IPS DF 6.9 (cell line): ENCODE measurements around the gene TMIGD2.
"Not testable (repeated sequence)": the region's sequence is repeated elsewhere in the genome, so short reads cannot be mapped to it uniquely, and the experiment has no call there.

Source experiments
- DNase-seq: peaks from one replicate; pipeline ENCODE4 v3.0.0-alpha.2; 2013; ENCODE audit warnings: low read depth, low spot score
- H3K27ac ChIP-seq: one replicate; pipeline ENCODE4 v1.5.1; 2013; ENCODE audit warnings: low read length, control low read depth
- H3K27me3 ChIP-seq: 2 replicates; pipeline ENCODE4 v1.6.1; 2013; ENCODE audit warnings: mild to moderate bottlenecking, low read length; ENCODE audit not compliant: control insufficient read depth, insufficient read depth
- H3K36me3 ChIP-seq: 2 replicates; pipeline ENCODE4 v1.6.1; 2013; ENCODE audit warnings: low read length; ENCODE audit not compliant: control insufficient read depth, insufficient read depth
- H3K4me1 ChIP-seq: 2 replicates; pipeline ENCODE4 v1.6.1; 2013; ENCODE audit warnings: low read length; ENCODE audit not compliant: control insufficient read depth, insufficient read depth
- H3K4me3 ChIP-seq: 2 replicates; pipeline ENCODE4 v1.5.1; 2013; ENCODE audit warnings: mild to moderate bottlenecking, low read length
- H3K9me3 ChIP-seq: 2 replicates; pipeline ENCODE4 v1.6.1; 2013; ENCODE audit warnings: low read length, inconsistent platforms; ENCODE audit not compliant: control insufficient read depth, insufficient read depth
- WGBS: extraction: QIAGEN DNeasy Blood & Tissue Kit; methylation state at CpG from one replicate; pipeline ENCODE4 v1.1.7; 2013; ENCODE audit warnings: mixed read lengths, missing lambda C conversion rate; ENCODE audit not compliant: insufficient read length, insufficient coverage; 5-methylcytosine and 5-hydroxymethylcytosine counted together

TMIGD2 gene

DNA sequence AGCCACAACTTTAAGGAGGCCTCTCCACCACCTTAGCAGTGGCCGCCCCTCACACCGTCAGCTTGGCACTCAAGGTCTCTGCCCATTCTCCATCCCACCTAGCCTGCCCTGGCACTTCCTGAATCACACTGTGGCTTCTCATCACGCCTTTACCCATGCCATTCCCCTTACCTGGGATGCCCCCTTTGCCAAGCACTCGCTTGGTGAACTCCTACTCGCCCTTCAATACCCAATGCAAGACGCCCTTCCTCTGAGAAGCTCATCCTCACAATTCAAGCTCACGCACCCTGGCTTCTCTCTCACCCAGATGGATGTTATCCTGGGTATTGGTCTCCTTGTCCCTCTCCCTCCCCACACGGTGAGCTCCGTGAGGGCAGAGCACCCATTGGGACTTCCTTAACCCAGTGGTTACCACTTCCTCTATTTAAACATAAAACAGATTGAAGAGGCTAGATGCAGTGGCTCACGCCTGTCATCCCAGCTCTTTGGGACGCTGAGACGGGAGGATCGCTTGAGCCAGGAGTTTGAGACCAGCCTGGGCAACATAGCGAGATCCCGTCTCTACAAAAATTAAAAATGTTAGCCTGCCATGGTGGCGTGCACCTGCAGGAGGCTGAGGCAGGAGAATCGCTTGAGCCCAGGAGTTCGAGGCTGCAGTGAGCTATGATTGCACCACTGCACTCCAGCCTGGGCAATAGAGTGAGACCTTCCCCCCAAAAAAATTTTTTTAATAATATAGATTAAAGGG lies 35.8 kb downstream of the TMIGD2 start:
- H3K4me1 ChIP-seq = no peaks in the 10 kb centered on the region; the same call in 1 of the 2 replicates
- H3K27me3 ChIP-seq = no peaks in the 10 kb centered on the region
- peaks cover 14% of the 10 kb centered on the region for H3K36me3 ChIP-seq
- H3K9me3 ChIP-seq = no peaks in the 10 kb centered on the region
- WGBS = no CpG with 5 or more reads among the region's 18 CpGs
- no peak for DNase-seq
- no peak overlapping the region for H3K27ac ChIP-seq
- H3K4me3 ChIP-seq = no peak overlapping the region

DNA sequence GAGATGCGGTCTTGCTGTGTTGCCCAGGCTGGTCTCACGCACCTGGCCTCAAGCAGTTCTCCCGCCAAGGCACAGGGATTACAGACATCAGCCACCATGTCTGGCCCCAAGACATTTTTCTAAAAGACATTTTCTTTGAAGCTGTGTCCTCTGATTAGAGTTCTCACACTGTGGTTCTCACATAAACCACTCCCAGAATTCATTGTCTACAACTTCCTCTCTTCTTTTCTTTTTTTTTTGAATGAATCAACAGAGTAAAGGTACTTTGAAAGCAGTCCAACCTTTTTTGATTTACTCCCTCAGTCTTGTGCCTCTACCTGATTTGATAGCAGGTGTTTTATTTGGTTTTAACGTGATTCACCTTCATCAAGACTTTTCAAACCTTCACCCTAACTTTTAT lies 37.4 kb downstream of the TMIGD2 start:
- Histone ChIP-seq H3K36me3 (peaks cover 16% of the 10 kb centered on the region), H3K27me3 (no peaks in the 10 kb centered on the region), H3K27ac (no peak overlapping the region), H3K9me3 (no peaks in the 10 kb centered on the region), H3K4me1 (no peaks in the 10 kb centered on the region; the same call in 1 of the 2 replicates), H3K4me3 (no peak overlapping the region)
- WGBS = no CpG with 5 or more reads among the region's 4 CpGs
- no peak for DNase-seq

DNA sequence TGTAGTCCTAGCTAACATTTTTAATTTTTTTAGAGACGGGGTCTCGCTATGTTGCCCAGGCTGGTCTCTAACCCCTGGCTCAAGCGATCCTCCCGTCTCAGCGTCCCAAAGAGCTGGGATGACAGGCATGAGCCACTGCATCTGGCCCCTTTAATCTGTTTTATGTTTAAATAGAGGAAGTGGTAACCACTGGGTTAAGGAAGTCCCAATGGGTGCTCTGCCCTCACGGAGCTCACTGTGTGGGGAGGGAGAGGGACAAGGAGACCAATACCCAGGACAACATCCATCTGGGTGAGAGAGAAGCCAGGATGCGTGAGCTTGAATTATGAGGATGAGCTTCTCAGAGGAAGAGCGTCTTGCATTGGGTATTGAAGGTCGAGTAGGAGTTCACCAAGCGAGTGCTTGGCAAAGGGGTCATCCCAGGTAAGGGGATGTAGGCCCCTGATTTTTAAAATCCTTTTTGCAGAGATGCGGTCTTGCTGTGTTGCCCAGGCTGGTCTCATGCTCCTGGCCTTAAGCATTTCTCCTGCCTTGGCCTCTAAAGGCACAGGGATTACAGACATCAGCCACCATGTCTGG lies 41.5 kb downstream of the TMIGD2 start:
- WGBS = no CpG with 5 or more reads among the region's 11 CpGs
- H3K36me3 ChIP-seq = peaks cover 19% of the 10 kb centered on the region

DNA sequence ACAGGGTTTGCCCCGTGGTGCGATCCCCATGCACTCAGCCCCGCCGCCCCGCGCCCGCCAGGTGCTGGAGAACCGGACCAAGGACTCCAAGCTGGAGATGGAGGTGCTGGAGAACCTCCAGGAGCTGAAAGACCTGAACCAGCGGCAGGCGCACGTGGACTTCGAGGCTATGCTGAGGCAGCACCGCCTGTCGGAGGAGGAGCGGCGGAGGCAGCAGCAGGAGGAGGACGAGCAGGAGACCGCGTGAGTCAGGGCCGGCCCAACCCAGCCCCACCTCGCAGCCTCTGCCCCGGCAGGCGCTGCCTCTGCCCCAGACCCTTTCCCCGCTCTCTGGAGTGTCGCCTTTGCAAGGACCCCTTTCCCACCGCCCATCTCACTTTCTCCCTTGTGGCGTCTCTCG lies 44.0 kb downstream of the TMIGD2 start:
- H3K4me1 ChIP-seq = no peaks in the 10 kb centered on the region
- no peak overlapping the region for H3K4me3 ChIP-seq
- H3K9me3 ChIP-seq = no peaks in the 10 kb centered on the region
- no peak for DNase-seq
- no peak overlapping the region for H3K27ac ChIP-seq
- WGBS = no CpG with 5 or more reads among the region's 28 CpGs
- peaks cover 23% of the 10 kb centered on the region for H3K36me3 ChIP-seq
- H3K27me3 ChIP-seq = no peaks in the 10 kb centered on the region

More for the DNA sequence above, 41.5 kb downstream of the TMIGD2 start:
- no peaks in the 10 kb centered on the region for H3K4me1 ChIP-seq
- no peak for DNase-seq
- no peaks in the 10 kb centered on the region for H3K27me3 ChIP-seq
- H3K9me3 ChIP-seq = no peaks in the 10 kb centered on the region
- H3K27ac ChIP-seq = no peak overlapping the region
- H3K4me3 ChIP-seq = no peak overlapping the region

DNA sequence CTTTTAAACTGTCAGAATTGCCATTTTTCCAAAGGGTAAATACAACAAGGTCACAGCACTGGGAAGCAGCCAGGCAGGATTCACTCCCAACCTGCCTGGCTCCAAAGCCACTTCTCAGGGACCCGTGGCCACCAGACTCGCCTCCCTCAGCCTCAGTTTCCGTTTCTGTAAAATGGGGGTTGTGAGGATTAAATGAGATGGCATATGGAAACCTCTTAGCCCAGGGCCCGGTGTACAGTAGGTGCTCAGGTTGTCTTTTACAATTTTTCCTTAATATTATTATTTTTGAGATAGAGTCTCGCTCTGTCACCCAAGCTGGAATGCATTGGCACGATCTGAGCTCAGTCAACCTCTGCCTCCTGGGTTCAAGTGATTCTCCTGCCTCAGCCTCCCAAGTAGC lies 45.2 kb downstream of the TMIGD2 start:
- no peak overlapping the region for H3K4me3 ChIP-seq
- no peaks in the 10 kb centered on the region for H3K27me3 ChIP-seq
- WGBS = no CpG with 5 or more reads among the region's 6 CpGs
- H3K36me3 ChIP-seq = peaks cover 23% of the 10 kb centered on the region
- H3K4me1 ChIP-seq = no peaks in the 10 kb centered on the region
- H3K9me3 ChIP-seq = no peaks in the 10 kb centered on the region
- H3K27ac ChIP-seq = no peak overlapping the region
- DNase-seq = no peak

DNA sequence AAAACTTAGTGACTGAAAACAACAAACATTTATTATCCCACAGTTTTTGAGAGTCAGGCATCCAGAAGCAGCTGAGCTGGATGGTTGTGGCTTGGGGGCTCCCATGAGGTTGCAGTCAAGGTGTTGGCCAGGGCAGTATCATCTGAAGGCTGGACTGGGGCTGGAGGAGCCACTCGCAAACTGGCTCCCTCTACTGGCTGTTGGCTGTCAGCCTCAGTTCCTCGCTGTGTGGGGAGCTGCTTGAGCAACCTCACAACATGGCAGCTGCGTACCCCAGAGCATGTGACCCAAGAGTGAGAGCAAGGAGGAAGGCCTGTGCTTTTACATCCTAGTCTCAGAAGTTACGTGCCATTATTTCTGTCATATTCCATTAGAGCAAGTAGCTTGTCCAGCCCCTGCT lies 45.6 kb downstream of the TMIGD2 start:
- no peak for DNase-seq
- peaks cover 23% of the 10 kb centered on the region for H3K36me3 ChIP-seq
- no peak overlapping the region for H3K4me3 ChIP-seq
- no peaks in the 10 kb centered on the region for H3K9me3 ChIP-seq
- no peaks in the 10 kb centered on the region for H3K27me3 ChIP-seq
- no peak overlapping the region for H3K27ac ChIP-seq
- WGBS = no CpG with 5 or more reads among the region's 4 CpGs
- no peaks in the 10 kb centered on the region for H3K4me1 ChIP-seq

DNA sequence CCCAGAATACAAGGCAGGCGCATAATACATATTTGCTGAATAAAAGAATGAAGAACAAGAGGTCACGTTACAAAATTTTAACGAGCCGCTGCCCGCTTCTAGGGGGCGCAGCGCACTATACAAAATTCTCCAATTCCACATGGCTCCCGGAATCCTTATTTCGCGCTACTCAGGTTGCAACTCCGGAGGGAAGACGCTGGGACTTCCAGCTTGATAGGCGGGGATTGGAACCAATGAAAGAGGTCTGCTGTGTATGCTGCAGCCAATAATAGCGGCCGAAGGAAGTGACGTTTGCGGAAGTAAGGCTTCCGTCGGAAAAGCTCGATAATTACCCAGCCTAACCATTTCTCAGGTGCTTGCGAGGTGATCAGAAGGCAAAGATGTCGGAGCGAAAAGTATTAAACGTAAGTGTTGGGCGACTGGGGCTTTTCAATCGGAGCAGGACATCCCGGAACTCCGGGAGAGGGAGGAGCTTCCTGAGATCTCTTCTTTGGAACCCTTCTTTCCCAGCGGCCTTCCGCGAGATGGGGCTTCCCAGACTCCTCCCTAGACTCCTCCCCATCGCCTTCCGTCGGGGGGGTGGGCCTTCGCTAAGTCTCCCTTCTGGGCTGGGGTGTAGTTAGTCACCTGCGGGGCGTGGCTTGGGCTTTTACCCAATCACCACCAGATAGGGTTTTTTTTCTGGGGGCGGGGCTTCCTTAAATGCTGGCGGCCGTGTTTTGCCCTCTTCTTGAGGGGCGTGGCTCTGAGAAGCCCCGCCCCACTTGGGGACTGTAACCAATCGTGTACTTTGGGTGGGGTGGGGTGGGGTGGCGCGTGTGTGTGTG lies 55.2 kb downstream of the TMIGD2 start, which contains the start of gene YJU2:
Gene YJU2 (plus strand): TSS at position 314 of the 827 bp plus-strand sequence. CDS start 67 bp downstream, at position 381.
- Histone ChIP-seq H3K4me1 (0 out of 2 replicates have a peak, but pooled peaks cover 2% of the 10 kb centered on the region), H3K4me3 (peak within 1 kb of the TSS; percentile 91; the same call in 1 of the 2 replicates), H3K27ac (no peak within 1 kb of the TSS), H3K27me3 (no peaks in the 10 kb centered on the region), H3K36me3 (peaks cover 14% of the 10 kb centered on the region), H3K9me3 (no peaks in the 10 kb centered on the region)
- WGBS = no CpG with 5 or more reads among the region's 45 CpGs
- DNase-seq = peak; percentile 94

DNA sequence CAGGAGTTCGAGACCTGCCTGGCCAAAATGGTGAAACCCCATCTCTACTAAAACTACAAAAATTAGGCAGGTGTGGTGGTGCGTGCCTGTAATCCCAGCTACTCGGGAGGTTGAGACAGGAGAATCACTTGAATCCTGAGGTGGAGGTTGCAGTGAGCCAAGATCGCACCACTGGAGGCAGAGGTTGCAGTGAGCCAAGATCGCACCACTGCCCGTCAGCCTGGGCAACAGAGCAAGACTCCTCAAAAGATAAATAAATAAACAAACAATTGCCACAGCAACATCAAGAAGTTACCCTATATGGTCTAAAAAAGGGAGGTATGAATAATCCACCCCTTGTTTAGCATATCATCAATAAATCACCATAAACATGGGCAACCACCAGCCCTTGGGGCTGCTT lies 56.3 kb downstream of the TMIGD2 start:
- not testable (repeated sequence) for H3K27me3 ChIP-seq, H3K27ac ChIP-seq, H3K4me1 ChIP-seq, DNase-seq, H3K4me3 ChIP-seq, H3K9me3 ChIP-seq
- peaks cover 11% of the 10 kb centered on the region for H3K36me3 ChIP-seq
- WGBS = no CpG with 5 or more reads among the region's 6 CpGs
